ENCODE measurements around the gene LYRM7. TPM values are rescaled to one million over a fixed set of nuclear protein-coding genes. Genes with fewer than 3 reads are reported as not detected.

LYRM7 gene
- total RNA-seq, 3 donors from 2014 or later = 5.9 to 20.3 (median 15.8) TPM

DNA sequence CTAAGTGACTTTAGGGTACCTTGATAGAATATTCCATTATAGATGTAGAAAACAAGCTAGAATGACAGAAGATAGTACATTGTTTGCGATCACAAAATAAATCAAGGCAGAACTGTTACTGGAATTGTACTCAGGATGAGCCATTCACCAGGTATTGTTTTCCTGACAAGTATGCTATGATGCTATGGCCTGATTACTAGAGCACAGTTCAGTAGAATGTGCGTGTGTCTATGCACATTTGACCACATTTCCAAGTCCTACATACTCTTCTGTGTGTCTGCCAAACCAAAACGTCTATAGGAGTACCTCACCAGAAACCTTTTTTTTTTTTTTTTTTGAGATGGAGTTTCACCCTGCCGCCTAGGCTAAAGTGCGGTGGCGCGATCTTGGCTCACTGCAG, 49.8 kb downstream of the LYRM7 start:
- no peak overlapping the region for H3K27ac ChIP-seq
- no peaks in the 10 kb centered on the region for H3K4me1 ChIP-seq
- no peaks in the 10 kb centered on the region for H3K27me3 ChIP-seq
- H3K9me3 ChIP-seq = no peaks in the 10 kb centered on the region
- intact Hi-C loops (cut with DNase I; ENCODE audit: low total_unique reads) = no loop called here
- TF ChIP-seq, protein P1, sequence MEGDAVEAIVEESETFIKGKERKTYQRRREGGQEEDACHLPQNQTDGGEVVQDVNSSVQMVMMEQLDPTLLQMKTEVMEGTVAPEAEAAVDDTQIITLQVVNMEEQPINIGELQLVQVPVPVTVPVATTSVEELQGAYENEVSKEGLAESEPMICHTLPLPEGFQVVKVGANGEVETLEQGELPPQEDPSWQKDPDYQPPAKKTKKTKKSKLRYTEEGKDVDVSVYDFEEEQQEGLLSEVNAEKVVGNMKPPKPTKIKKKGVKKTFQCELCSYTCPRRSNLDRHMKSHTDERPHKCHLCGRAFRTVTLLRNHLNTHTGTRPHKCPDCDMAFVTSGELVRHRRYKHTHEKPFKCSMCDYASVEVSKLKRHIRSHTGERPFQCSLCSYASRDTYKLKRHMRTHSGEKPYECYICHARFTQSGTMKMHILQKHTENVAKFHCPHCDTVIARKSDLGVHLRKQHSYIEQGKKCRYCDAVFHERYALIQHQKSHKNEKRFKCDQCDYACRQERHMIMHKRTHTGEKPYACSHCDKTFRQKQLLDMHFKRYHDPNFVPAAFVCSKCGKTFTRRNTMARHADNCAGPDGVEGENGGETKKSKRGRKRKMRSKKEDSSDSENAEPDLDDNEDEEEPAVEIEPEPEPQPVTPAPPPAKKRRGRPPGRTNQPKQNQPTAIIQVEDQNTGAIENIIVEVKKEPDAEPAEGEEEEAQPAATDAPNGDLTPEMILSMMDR (IDR thresholded peaks at IDR 0.05) = no peak
- TF ChIP-seq POLR2AphosphoS5 (IDR thresholded peaks at IDR 0.05) = no peak
- TF ChIP-seq POLR2A (IDR thresholded peaks at IDR 0.05) = no peak
- no peak for DNase-seq (ENCODE audit: low spot score in 2 of 2)
- no peak overlapping the region for H3K4me3 ChIP-seq
- no peaks in the 10 kb centered on the region for H3K36me3 ChIP-seq

DNA sequence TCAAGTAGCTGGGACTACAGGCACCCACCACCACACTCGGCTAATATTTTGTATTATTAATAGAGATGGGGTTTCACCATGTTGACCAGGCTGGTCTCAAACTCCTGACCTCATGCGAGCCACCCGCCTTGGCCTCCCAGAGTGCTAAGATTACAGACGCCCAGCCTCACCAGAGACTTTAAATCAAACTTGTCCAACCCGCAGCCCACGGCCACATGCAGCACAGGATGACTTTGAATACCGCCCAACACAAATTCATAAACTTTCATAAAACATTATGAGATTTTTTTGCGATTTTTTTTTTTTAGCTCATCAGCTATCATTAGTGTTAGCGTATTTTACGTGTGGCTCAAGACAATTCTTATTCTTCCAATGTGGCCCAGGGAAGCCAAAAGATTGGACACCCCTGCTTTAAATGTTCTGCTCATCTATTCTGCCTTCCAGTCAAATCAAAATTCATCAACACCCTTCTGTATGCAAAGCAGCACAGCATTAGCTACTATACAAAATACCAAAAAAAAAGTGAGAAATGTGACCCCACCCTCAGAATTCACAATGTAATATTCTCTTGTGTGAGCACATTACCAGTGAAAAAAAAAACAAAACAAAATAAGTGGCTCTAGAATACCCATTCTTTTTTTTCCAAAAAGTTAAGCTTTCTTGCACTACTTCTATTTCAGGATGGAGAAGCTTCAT, 50.4 kb downstream of the LYRM7 start:
- Histone ChIP-seq H3K4me3 (no peak overlapping the region), H3K27me3 (no peaks in the 10 kb centered on the region), H3K4me1 (no peaks in the 10 kb centered on the region), H3K27ac (no peak overlapping the region), H3K36me3 (no peaks in the 10 kb centered on the region), H3K9me3 (no peaks in the 10 kb centered on the region)
- intact Hi-C loops (cut with DNase I; ENCODE audit: low total_unique reads) = no loop called here
- TF ChIP-seq POLR2AphosphoS5 (IDR thresholded peaks at IDR 0.05) (no peak), POLR2A (IDR thresholded peaks at IDR 0.05) (no peak)
- TF ChIP-seq, protein P1 (IDR thresholded peaks at IDR 0.05) = no peak
- DNase-seq (ENCODE audit: low spot score in 2 of 2) = no peak

DNA sequence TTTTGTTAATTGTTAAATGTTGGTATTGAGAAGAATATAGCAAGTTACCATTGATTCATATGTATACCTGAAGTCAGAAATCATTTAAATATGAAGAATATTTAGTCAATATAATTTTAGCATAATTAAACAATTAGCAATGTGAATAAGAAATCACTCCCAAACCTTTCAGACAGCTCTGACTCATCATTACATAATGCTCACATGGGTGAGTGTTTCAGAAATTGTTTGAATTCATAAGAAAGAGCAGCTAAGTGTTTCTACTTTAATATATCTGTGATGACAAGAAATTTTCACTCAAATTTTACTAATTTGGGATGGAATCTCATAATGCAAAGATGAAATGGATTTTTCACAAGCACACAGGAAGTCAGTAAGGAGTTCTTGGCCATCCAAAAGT, 51.1 kb downstream of the LYRM7 start:
- Histone ChIP-seq H3K27me3 (no peaks in the 10 kb centered on the region), H3K27ac (no peak overlapping the region), H3K4me3 (no peak overlapping the region), H3K9me3 (no peaks in the 10 kb centered on the region), H3K36me3 (no peaks in the 10 kb centered on the region), H3K4me1 (no peaks in the 10 kb centered on the region)
- DNase-seq (ENCODE audit: low spot score in 2 of 2) = no peak
- TF ChIP-seq POLR2A (IDR thresholded peaks at IDR 0.05) (no peak), POLR2AphosphoS5 (IDR thresholded peaks at IDR 0.05) (no peak)
- TF ChIP-seq, protein P1 (IDR thresholded peaks at IDR 0.05) = no peak
- intact Hi-C loops (cut with DNase I; ENCODE audit: low total_unique reads) = no loop called here

DNA sequence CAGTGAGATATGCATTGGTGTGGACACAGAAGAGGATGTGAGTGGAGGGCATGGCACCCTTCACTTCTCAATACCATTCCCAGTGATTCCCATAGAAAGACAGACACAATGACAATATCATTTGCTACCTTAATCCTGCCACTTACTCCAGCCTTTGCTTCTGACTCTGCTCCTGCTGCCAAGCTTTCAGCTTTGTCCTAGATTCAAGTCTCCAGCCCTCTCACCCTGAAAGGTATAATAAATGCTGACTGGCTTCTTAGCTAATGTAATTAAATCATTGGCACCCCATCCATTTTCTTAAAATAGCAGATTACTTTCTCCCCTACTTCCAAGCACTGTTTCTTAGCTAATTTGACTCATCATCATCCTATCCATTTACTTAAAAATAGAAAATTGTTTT, 52.0 kb downstream of the LYRM7 start:
- TF ChIP-seq POLR2A (IDR thresholded peaks at IDR 0.05) (no peak), POLR2AphosphoS5 (IDR thresholded peaks at IDR 0.05) (no peak)
- TF ChIP-seq, protein P1 (IDR thresholded peaks at IDR 0.05) = no peak
- no peaks in the 10 kb centered on the region for H3K4me1 ChIP-seq
- H3K9me3 ChIP-seq = no peaks in the 10 kb centered on the region
- H3K4me3 ChIP-seq = no peak overlapping the region
- intact Hi-C loops (cut with DNase I; ENCODE audit: low total_unique reads) = no loop called here
- no peak overlapping the region for H3K27ac ChIP-seq
- no peak for DNase-seq (ENCODE audit: low spot score in 2 of 2)
- H3K27me3 ChIP-seq = no peaks in the 10 kb centered on the region
- H3K36me3 ChIP-seq = no peaks in the 10 kb centered on the region

DNA sequence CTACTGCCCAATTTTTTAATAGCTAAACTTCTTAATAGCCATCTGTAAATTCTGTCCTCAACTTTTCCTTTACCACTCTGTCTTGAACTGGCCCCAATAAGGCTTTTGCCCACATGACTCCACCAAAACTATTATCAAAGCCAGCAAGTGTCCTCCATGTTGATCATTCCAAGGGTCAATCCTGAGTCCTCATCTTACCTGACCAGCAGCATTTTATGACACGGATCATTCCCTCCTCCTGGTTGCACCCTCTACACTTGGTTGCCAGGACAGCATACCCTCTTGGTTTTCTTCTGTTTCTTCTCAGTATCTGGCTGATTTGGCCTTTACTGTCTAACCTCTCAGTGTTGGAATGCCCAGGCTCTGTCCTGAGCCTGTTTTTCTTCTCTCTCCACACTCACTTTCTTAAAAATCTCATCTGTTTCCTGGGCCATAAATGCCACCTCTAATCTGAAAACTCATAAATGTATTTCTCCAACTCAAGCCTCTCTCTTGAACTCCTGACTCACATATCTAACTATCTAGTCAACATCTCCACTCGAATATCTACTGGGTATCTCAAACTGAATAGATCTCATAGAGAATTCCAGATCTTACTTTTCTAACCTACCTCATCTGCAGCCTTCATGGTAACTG, 53.1 kb downstream of the LYRM7 start:
- Histone ChIP-seq H3K27me3 (no peaks in the 10 kb centered on the region), H3K4me1 (no peaks in the 10 kb centered on the region), H3K27ac (no peak overlapping the region), H3K9me3 (no peaks in the 10 kb centered on the region), H3K36me3 (no peaks in the 10 kb centered on the region), H3K4me3 (no peak overlapping the region)
- TF ChIP-seq POLR2AphosphoS5 (IDR thresholded peaks at IDR 0.05) = no peak
- TF ChIP-seq POLR2A (IDR thresholded peaks at IDR 0.05) = no peak
- TF ChIP-seq, protein P1 (IDR thresholded peaks at IDR 0.05) = no peak
- no peak for DNase-seq (ENCODE audit: low spot score in 2 of 2)
- intact Hi-C loops (cut with DNase I; ENCODE audit: low total_unique reads) = no loop called here

All from breast epithelium (tissue), 4 donors.